HG02678 (cell line): ENCODE data around the gene GARS1.

Experiments
- ATAC-seq: cut with Tn5 transposase; IDR thresholded peaks from one replicate; pipeline ENCODE4 v1.9.1; 2021; ENCODE audit warnings: mild to moderate bottlenecking, moderate library complexity; ENCODE audit not compliant: unreplicated experiment

GARS1 gene, protein sequence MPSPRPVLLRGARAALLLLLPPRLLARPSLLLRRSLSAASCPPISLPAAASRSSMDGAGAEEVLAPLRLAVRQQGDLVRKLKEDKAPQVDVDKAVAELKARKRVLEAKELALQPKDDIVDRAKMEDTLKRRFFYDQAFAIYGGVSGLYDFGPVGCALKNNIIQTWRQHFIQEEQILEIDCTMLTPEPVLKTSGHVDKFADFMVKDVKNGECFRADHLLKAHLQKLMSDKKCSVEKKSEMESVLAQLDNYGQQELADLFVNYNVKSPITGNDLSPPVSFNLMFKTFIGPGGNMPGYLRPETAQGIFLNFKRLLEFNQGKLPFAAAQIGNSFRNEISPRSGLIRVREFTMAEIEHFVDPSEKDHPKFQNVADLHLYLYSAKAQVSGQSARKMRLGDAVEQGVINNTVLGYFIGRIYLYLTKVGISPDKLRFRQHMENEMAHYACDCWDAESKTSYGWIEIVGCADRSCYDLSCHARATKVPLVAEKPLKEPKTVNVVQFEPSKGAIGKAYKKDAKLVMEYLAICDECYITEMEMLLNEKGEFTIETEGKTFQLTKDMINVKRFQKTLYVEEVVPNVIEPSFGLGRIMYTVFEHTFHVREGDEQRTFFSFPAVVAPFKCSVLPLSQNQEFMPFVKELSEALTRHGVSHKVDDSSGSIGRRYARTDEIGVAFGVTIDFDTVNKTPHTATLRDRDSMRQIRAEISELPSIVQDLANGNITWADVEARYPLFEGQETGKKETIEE

DNA sequence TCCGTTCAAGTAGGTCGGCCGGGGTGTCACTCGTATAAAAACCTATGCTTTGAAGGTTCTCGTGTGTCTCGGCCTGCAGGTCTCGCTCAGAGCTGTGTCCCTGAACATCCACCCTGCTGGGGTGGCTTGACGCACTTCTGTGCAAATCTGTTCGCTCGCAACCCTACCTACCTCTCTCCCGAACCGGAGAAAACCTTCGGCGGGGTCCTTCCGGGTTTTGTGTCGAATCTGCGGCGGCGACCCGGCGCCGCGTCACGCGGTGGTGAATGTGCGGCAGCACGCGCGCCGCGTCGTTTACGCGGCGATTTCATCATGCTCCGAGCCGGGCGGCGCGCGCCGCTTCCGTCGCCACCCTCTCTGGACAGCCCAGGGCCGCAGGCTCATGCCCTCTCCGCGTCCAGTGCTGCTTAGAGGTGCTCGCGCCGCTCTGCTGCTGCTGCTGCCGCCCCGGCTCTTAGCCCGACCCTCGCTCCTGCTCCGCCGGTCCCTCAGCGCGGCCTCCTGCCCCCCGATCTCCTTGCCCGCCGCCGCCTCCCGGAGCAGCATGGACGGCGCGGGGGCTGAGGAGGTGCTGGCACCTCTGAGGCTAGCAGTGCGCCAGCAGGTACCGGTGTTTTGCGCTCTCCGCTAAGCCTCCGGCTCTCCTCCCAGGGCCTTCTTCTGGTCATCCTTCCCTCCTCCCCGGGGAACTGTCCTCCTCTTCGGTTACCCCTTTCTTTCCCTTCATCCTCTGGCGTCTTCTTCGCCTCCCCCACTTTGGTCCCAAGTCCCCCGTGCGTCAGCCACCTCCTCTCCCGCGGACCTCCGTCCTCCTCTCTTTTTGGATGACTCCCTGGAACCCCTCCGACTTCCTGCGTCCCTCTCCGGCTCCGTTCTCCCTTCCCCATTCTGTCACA lies at the start of gene GARS1:
TSS of gene GARS1 (plus strand) at position 339 of the 896 bp plus-strand sequence. CDS start at position 383, 44 bp downstream.
- ATAC-seq = peak; percentile 92

DNA sequence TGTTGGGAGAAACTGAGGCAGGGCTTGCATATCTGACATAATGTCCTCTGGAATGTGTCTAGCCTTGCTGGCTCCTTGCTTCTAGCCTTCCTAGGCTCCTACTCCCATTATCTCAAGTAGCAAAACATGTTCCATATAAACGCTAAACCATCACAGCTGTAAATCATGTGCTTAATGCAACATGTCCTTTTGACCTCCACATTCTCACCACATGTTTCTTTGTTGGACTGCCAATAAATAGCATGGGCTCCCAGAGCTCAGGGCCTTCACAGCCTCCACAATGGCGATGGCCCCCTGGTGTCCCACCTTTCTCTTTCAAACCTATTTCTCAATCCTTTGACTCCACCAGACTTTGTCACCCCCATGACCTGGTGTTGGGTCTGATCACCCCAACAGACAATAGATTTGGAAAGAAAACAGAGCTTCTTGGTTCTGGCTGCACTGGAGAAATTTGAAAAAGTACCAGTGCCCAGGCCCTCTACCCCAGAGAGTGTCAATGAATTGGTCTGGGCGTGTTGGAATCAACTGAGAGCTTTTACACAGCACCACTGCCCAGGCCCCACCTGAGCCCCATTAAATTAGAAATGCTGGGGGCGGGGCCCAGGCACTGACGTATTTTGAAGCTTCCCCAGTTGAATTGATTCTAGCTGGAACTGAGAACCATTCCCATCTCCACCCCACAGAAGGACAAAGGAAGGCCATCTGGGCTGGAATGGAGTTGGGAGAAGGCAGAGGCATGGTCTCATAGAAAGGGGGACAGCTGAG lies 48.7 kb upstream of the GARS1 start:
- ATAC-seq = no peak

DNA sequence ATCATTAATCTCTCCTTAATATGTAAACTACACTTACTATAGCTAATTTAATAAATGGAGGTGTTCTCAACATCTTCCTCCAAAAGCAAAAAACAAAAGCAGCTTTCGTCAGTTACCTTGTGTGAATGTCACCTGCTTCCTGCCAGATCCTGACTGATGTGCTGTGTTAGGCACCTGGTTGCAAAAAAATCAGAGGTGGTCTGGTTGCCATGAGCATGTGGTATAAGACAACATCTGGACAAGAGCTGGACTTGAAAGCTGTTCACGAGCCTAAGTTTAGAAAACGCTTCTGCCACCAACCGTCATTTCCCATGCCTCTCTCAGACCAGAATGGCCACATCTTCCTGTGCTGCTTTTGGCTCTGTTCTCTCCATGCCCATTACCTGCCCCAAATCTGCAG lies 48.1 kb upstream of the GARS1 start:
- no peak for ATAC-seq

DNA sequence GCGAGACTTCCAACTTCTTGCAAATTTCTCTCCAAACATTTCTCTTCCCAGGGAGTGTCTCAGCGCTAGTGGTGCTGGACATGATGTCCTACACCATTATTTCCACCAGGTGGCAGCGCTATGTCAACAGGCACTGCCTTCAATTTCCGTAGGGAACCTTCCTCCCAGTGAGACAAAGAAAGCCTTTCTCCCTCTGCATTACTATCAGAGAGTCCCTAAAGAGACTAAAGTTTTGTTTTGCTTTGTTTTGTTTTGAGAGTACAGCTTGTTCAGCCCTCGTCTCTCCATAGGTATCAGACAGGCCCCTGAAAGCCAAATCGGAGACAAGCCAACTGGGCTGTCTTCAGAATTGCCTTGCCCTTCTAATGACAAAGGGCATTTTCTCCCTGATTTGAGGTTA lies 45.8 kb upstream of the GARS1 start:
- ATAC-seq = peak; percentile 49

DNA sequence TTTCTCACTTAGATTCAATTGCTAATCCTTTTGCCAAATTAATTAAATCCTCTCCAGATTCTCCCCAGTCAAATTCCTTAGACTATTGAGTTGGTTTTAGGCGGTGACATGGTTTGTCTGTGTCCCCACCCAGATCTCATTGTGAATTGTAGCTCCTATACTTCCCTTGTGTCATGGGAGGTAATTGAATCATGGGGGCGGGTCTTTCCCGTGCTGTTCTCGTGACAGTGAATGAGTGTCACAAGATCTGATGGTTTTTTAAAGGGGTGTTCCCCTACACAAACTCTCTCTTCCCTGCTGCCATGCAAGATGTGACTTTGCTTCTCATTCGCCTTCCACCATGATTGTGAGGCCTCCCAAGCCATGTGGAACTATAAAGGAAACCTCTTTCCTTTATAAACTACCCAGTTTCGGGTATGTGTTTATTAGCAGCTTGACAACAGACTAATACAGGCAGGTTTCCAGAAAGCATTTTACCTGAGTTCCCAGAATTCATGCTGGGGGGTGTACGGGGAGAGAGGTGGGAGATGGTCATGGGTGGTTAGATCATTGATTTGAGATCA lies 44.7 kb upstream of the GARS1 start:
- ATAC-seq = no peak

DNA sequence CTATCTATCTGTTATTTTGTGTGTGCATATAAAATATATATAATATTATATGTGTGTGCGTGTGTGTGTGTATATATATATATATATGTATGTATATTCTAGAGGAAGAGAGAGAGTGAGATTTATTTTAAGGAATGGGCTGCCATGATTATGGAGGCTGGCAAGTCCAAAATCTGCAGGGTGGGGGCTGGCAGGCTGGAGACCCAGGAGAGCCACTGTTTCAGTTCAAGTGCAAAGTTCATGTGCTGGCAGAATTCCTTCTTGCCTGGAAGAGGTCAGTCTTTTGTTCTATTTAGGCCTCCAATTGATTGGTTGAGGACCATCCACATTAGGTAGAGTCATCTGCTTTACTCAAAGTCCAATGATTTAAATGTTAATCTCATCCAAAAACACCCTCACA lies 42.3 kb upstream of the GARS1 start:
- ATAC-seq = no peak

DNA sequence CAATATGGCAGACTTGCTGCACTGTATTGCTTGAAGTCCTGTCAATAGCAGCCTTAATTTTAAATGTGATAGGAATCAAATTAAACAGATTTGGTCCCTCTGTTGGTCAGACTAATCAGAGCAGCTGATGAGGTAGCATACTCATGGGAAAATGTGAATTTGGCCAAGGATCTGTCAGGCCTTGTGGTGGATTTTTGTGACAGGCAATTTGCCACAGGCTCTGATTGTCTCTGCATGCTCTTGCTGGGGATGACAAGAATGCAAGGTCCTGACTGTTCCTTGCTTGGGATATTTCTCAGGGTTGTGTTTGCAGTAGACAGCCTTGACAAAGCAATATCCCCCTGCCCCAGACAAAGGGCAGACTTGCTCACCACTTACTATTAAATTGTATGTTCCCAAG lies 41.5 kb upstream of the GARS1 start:
- ATAC-seq = no peak

DNA sequence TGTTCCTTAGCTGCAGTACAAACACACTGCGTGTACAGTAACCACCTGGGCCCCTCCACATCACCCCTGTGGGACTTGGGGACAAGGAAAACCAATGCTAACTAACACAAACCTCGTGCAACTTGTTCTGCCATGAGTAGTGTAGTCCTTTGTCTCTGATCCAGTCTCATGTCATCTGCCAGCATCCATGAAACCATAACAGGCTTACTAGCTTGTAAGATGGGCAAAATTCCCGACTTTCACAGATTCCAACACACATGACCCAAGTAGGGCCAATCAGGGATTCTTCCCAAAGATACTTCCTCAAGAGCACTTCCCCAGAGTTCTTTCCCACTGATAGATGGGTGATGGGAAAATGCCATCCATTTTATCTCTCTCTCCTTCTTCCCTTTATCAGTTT lies 41.1 kb upstream of the GARS1 start:
- no peak for ATAC-seq

DNA sequence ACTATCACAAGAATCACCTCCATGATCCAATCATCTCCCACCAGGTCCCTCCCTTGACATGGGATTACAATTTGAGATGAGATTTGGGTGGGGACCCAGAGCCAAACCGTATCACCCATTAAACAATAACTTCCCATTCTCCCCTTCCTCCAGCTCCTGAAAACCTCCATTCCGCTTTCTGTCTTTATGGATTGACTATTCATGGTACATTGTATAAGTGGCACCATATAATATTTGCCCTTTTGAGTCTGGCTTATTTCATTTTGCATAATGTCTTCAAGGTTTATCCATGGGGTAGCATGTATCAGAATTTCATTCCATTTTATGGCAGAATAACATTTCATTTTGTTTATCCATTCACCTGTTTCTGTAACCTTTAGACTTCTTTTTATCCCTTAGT lies 39.2 kb upstream of the GARS1 start:
- no peak for ATAC-seq

DNA sequence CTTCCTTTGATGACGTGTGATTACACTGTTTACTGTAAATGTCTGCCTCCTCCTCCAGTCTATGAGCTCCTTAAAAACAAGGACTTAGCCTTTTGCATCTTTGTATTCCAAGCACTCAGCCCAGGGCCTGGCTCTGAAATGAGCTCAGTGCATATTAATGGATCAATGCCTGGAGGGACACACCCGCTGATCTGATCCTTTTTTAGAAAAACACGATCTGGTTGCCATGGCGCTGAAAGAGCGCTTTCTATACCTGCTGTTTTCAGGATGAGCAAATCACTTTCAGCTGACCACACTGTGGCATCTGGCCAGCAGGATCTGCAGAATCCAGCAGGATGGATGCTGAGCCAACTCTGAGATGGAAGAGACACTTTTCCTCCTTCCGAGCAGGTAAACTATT lies 37.8 kb upstream of the GARS1 start:
- no peak for ATAC-seq

DNA sequence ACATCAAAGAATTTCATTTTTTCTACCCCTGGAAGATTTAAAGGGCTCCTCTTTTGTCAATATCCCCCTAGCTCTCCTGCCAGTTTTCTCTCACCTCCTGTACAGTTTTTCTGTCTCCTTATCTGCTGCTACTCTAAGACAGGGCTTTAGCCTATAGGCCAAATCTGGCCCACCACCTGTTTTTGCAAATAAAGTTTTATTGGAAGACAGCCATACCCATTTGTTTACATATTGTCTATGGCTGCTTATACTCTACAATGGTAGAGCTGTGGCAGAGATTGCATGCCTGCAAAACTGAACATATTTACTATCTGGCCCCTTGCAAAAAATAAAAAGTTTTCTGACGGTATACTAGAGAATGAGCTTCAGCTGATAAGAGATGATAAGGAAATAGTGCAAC lies 37.4 kb upstream of the GARS1 start:
- no peak for ATAC-seq

DNA sequence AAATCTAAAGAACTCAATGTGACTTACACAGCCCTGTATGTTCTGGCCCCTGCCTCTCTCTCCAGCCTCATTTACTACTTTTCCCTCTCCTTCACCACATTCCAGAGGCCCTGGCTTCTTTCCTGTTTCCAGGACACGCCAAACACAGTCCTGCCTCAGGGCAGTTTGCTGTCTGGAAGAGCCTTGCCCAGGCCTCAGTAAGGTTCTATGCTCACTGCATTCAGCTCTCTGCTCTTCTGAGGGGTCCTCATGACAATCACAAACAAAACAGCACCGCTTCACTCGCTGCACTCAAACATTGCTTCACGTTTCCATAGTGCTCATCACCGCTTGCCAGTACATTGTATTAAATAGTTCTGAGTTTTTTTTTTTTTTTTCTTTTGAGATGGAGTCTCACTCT lies 35.1 kb upstream of the GARS1 start:
- no peak for ATAC-seq

DNA sequence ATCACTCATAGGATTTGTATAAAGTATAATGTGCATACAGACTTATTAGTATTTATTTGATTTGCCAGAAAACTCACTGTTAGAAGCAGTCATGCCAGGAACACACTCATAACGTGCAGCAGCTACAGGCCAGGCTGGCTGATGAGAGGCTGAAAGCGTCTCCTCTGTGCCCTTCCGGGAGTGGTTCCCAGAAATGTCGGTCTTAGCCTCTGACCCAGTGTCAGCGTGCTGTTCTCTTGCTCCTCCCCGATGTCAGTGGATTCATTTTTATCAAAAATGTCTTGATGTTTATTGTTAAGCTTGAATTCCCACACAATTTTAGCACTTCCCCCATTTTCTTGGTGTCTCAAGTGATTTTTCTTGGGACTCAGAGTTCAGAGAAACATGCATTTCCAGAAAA lies 33.3 kb upstream of the GARS1 start:
- no peak for ATAC-seq

DNA sequence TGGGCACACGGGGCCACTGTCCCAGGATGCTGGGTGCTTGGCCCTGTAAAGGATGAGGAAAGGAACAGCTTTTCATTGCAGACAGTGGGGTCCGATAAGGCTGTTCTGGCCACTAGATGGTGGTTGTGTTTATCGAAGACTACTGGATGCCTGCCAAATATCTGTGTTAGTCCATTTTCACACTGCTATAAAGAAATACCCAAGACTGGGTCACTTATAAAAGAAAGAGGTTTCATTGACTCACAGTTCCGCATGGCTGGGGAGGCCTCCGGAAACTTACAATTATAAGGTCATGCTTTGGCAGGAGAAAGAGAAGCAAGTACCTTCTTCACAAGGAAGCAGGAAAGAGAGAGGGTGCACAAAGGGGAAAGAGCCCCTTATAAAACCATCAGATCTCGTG lies 32.2 kb upstream of the GARS1 start:
- ATAC-seq = no peak

DNA sequence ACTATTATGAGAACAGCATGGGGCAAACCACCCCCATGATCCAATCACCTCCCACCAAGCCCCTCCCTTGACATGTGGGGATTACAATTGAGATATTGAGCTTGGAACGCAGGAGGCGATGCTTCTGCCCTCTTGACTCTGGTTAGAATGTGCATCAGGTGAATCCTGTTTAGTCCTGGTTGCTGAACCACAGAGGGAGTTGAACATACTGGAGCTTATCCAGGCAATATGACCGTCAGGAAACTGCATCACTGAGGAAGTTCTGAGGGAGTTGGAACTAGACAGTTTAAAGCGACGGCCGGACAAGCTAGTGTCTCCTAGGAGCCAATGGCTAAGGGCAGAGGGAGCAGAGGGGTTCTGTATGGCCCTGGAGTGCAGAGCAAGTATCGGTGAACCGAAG lies 31.8 kb upstream of the GARS1 start:
- ATAC-seq = no peak

DNA sequence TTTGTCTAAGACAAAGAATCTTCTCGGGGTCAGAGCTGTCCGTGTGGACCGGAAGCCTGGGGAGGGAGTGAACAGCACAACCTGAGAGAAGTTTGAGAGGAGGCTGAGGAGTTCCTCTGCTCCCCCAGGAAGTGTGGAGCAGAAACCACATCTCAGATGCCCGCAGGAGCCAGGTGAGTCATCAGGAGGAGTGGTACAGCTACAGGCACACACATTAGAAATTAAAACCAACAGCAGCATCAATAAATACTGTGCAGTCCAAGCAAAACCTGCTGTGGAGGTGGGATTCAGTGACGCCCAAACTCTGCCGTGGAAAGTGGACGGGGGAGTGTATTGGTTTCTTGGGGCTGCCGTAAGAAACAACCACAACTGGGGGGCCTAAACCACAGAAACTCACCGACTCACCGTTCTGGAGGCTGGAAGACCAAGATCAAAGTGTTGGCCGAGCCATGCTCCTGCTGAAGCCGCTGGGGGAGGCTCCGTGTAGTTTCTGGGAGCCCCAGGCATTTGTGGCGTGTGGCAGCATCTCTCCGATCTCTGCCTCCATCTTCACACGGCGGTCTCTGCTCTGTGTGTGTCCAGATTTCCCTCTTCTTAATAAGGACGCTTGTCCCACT lies 31.2 kb upstream of the GARS1 start:
- ATAC-seq = no peak

DNA sequence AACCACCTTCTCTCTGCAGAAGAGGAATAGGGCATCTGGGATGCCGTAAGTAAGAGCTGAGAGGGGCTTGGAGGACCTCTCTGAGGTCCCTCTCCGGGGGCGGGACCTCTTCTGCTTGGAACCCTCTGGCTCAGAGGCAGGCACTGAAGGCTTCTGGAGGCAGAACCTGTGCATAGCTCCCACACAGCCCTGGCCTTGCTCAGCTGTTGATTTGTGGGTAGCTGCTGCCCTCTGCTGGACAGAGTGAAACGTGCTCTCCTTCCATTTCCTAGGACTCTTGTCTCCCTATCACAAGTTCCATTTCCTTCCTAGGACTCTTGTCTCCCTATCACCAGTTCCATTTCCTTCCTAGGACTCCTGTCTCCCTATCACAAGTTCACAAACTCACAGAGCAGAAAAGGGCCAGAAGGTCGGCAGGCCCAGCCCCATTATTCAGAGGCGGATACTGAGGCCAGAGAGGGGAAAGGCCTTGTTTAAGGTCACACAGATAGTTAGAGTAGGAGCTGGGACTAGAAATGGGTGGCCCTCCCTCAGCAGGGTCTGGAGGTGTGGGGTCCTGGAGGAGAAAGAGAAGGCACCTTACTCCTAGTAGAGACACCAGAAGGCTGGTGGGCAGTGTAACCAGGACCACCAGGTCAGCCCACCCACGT lies 30.3 kb upstream of the GARS1 start:
- peak; percentile 89 for ATAC-seq

DNA sequence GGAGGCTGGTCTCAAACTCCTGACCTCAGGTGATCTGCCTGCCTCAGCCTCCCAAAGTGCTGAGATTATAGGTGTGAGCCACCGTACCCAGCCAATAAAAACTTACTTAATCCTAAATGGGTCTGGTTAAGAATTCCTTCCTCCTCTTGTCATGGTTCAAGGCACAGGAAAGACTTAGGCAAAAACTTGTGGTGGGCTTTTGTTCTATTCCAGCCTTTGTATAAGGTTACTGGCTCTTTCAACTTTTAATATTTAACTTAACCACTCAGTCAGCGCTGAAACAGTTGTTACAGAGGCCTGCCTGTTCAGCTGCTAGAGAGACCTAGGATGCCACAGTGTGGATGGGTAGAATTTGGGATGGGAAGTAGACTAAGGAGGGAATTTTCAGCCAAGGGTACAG lies 28.1 kb upstream of the GARS1 start:
- ATAC-seq = no peak

DNA sequence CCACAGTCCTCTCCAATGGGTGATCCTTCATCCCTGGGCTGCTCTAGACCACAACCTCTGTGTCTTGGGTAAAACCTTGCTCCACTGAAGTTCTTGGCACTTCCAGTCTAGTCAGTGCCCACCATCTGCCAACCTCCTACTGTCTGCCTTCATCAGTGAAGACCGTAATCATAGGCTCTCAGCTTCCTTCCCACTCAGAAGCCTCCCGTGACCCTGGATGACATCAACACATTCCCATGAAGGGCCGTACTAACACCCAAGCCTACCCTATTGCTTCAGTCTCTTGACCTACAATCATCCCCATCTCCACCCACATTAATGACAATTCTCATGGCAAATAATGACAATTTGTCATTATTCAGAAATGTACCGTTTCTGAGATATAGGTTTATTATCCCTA lies 27.6 kb upstream of the GARS1 start:
- ATAC-seq = no peak
